CD4-positive, CD25-positive, alpha-beta regulatory T cell (primary cell): Measurements from ENCODE around the gene OSGIN1. TPM values are rescaled to one million over a fixed set of nuclear protein-coding genes. Genes with fewer than 3 reads are reported as not detected.

ENCODE experiments used
- ATAC-seq, 2 donors: fragments of 150-1000 bp; cut with Tn5 transposase; one replicate each; pipeline ENCODE4 v1.10.0; 2021; ENCODE audit warnings: low read depth in 2 of 2, moderate number of reproducible peaks in 2 of 2, moderate library complexity in 1 of 2
- DNase-seq, 3 donors: peaks; one replicate each; pipeline versions ENCODE4 v3.0.0 to v3.0.0-alpha.2; 2012 to 2022; ENCODE audit warnings: mixed read lengths in 1 of 3
- H3K27ac ChIP-seq: one replicate; pipeline ENCODE4 v1.7.0; 2013; ENCODE audit warnings: mild to moderate bottlenecking, low read length; ENCODE audit not compliant: insufficient read depth, poor library complexity, severe bottlenecking
- H3K27me3 ChIP-seq: one replicate; pipeline ENCODE4 v1.7.0; 2013; ENCODE audit warnings: low read length; ENCODE audit not compliant: control insufficient read depth, insufficient read depth
- H3K36me3 ChIP-seq: one replicate; pipeline ENCODE4 v1.7.0; 2013; ENCODE audit warnings: mild to moderate bottlenecking, low read length, moderate library complexity; ENCODE audit not compliant: control insufficient read depth, insufficient read depth
- H3K4me1 ChIP-seq: 2 replicates; pipeline ENCODE4 v1.7.0; 2013; ENCODE audit warnings: mild to moderate bottlenecking, low read length; ENCODE audit not compliant: insufficient read depth, control insufficient read depth, poor library complexity, severe bottlenecking
- H3K4me3 ChIP-seq: one replicate; pipeline ENCODE4 v1.7.0; 2013; ENCODE audit warnings: low read depth, mild to moderate bottlenecking, low read length, moderate library complexity
- H3K9me3 ChIP-seq, 2 experiments: 1 replicate in 1 of 2; 2 replicates in 1 of 2; pipeline ENCODE4 v1.7.0; 2013; ENCODE audit warnings: low read length in 2 of 2, mild to moderate bottlenecking in 1 of 2, moderate library complexity in 1 of 2; ENCODE audit not compliant: control insufficient read depth in 2 of 2
- H3K27ac Mint-ChIP-seq, 3 donors: one replicate each; pipeline ENCODE4 v1.8.0; 2020 to 2022; ENCODE audit warnings: mild to moderate bottlenecking in 3 of 3, mixed read lengths in 3 of 3, moderate library complexity in 2 of 3
- H3K27me3 Mint-ChIP-seq: one replicate; pipeline ENCODE4 v1.8.0; 2022; ENCODE audit warnings: mild to moderate bottlenecking, mixed read lengths
- H3K36me3 Mint-ChIP-seq: one replicate; pipeline ENCODE4 v1.8.0; 2020; ENCODE audit warnings: mixed read lengths
- H3K4me1 Mint-ChIP-seq, 4 donors: one replicate each; pipeline ENCODE4 v1.8.0; 2020 to 2022; ENCODE audit warnings: mixed read lengths in 4 of 4, mild to moderate bottlenecking in 1 of 4
- H3K4me3 Mint-ChIP-seq, 4 donors: one replicate each; pipeline ENCODE4 v1.8.0; 2020 to 2022; ENCODE audit warnings: mild to moderate bottlenecking in 4 of 4, mixed read lengths in 4 of 4, moderate library complexity in 3 of 4
- H3K9me3 Mint-ChIP-seq, 7 donors: one replicate each; pipeline ENCODE4 v1.8.0; 2020 to 2022; ENCODE audit warnings: mixed read lengths in 7 of 7, mild to moderate bottlenecking in 3 of 7, moderate library complexity in 2 of 7
- polyA plus RNA-seq, 4 donors: library from polyadenylated mRNA; unstranded; fragments of 300-500 nt; fragmentation: Illumina TruSeq; gene quantifications; one replicate each; pipeline ENCODE4 v1.2.3, GENCODE V29; 2021
- total RNA-seq: library from RNA; stranded (reverse); gene quantifications from one replicate; pipeline ENCODE4 v1.2.3, GENCODE V29; 2022

OSGIN1 gene
- total and polyA plus RNA-seq, 5 donors from 2014 or later = 0.29 to 0.72 TPM; not detected in 3

- no peaks in the 10 kb centered on the region for H3K9me3 Mint-ChIP-seq
- Histone ChIP-seq H3K9me3 (no peaks in the 10 kb centered on the region), H3K27me3 (no peaks in the 10 kb centered on the region), H3K4me1 (no peaks in the 10 kb centered on the region), H3K27ac (no peak overlapping the region), H3K4me3 (no peak overlapping the region), H3K36me3 (no peaks in the 10 kb centered on the region)
- no peak overlapping the region for H3K27ac Mint-ChIP-seq
- H3K27me3 Mint-ChIP-seq = no peaks in the 10 kb centered on the region
- H3K36me3 Mint-ChIP-seq = no peaks in the 10 kb centered on the region
- peaks cover 0 to 3% (median 1%) of the 10 kb centered on the region in 4 donors for H3K4me1 Mint-ChIP-seq
- H3K4me3 Mint-ChIP-seq = no peak overlapping the region
- no peak for ATAC-seq
- DNase-seq = no peak
These were observed 23.1 kb upstream of the OSGIN1 start for GRCh38 chr16:83929811-83930555.

- no peak for DNase-seq
These were observed 22.1 kb upstream of the OSGIN1 start for GRCh38 chr16:83930730-83931500.

GRCh38 chr16:83931556-83931955 is 21.5 kb upstream of the OSGIN1 start:
- Mint-ChIP-seq H3K9me3 (peaks cover 0 to 3% (median 0%) of the 10 kb centered on the region in 7 donors), H3K27ac (no peak overlapping the region), H3K27me3 (no peaks in the 10 kb centered on the region), H3K4me1 (peaks cover 0 to 5% (median 0%) of the 10 kb centered on the region in 4 donors), H3K36me3 (no peaks in the 10 kb centered on the region), H3K4me3 (no peak overlapping the region)
- DNase-seq = no peak
- Histone ChIP-seq H3K36me3 (no peaks in the 10 kb centered on the region), H3K27ac (no peak overlapping the region), H3K4me3 (no peak overlapping the region), H3K4me1 (no peaks in the 10 kb centered on the region), H3K27me3 (no peaks in the 10 kb centered on the region), H3K9me3 (no peaks in the 10 kb centered on the region)
- ATAC-seq = no peak

More at GRCh38 chr16:83930730-83931500, 22.1 kb upstream of the OSGIN1 start:
- Mint-ChIP-seq H3K36me3 (no peaks in the 10 kb centered on the region), H3K27ac (no peak overlapping the region), H3K27me3 (no peaks in the 10 kb centered on the region), H3K9me3 (peaks cover 0 to 3% (median 0%) of the 10 kb centered on the region in 7 donors), H3K4me1 (peaks cover 0 to 5% (median 0%) of the 10 kb centered on the region in 4 donors), H3K4me3 (no peak overlapping the region)
- Histone ChIP-seq H3K27ac (no peak overlapping the region), H3K4me1 (no peaks in the 10 kb centered on the region), H3K27me3 (no peaks in the 10 kb centered on the region), H3K4me3 (no peak overlapping the region), H3K36me3 (no peaks in the 10 kb centered on the region), H3K9me3 (no peaks in the 10 kb centered on the region)
- no peak for ATAC-seq

- Mint-ChIP-seq H3K36me3 (no peaks in the 10 kb centered on the region), H3K4me1 (peaks cover 0 to 5% (median 0%) of the 10 kb centered on the region in 4 donors), H3K27me3 (no peaks in the 10 kb centered on the region), H3K9me3 (peaks cover 0 to 3% (median 0%) of the 10 kb centered on the region in 7 donors), H3K4me3 (no peak overlapping the region), H3K27ac (no peak overlapping the region)
- Histone ChIP-seq H3K27ac (no peak overlapping the region), H3K4me3 (no peak overlapping the region), H3K27me3 (no peaks in the 10 kb centered on the region), H3K36me3 (no peaks in the 10 kb centered on the region), H3K4me1 (no peaks in the 10 kb centered on the region), H3K9me3 (no peaks in the 10 kb centered on the region)
- DNase-seq (no peak), ATAC-seq (no peak)
These were observed 20.7 kb upstream of the OSGIN1 start for GRCh38 chr16:83932304-83932703.

GRCh38 chr16:83932955-83933673 is 19.9 kb upstream of the OSGIN1 start:
- H3K9me3 Mint-ChIP-seq = peaks cover 0 to 3% (median 0%) of the 10 kb centered on the region in 7 donors
- no peak overlapping the region for H3K4me3 Mint-ChIP-seq
- no peaks in the 10 kb centered on the region for H3K4me1 ChIP-seq
- H3K9me3 ChIP-seq = no peaks in the 10 kb centered on the region
- H3K27ac Mint-ChIP-seq = no peak overlapping the region
- DNase-seq (no peak), ATAC-seq (no peak)
- no peak overlapping the region for H3K4me3 ChIP-seq
- H3K27me3 ChIP-seq = no peaks in the 10 kb centered on the region
- H3K4me1 Mint-ChIP-seq = peaks cover 0 to 5% (median 0%) of the 10 kb centered on the region in 4 donors
- no peaks in the 10 kb centered on the region for H3K36me3 ChIP-seq
- no peaks in the 10 kb centered on the region for H3K36me3 Mint-ChIP-seq
- no peaks in the 10 kb centered on the region for H3K27me3 Mint-ChIP-seq
- H3K27ac ChIP-seq = no peak overlapping the region

- ATAC-seq (no peak), DNase-seq (no peak)
- Mint-ChIP-seq H3K4me1 (peaks cover 0 to 5% (median 2%) of the 10 kb centered on the region in 4 donors), H3K27me3 (no peaks in the 10 kb centered on the region), H3K9me3 (peaks cover 0 to 3% (median 0%) of the 10 kb centered on the region in 7 donors), H3K36me3 (no peaks in the 10 kb centered on the region), H3K4me3 (no peak overlapping the region), H3K27ac (no peak overlapping the region)
- Histone ChIP-seq H3K9me3 (no peaks in the 10 kb centered on the region), H3K27ac (no peak overlapping the region), H3K4me1 (no peaks in the 10 kb centered on the region), H3K4me3 (no peak overlapping the region), H3K27me3 (no peaks in the 10 kb centered on the region), H3K36me3 (no peaks in the 10 kb centered on the region)
These were observed 19.0 kb upstream of the OSGIN1 start for GRCh38 chr16:83933885-83934683.

- Histone ChIP-seq H3K4me1 (no peaks in the 10 kb centered on the region), H3K27me3 (no peaks in the 10 kb centered on the region), H3K36me3 (no peaks in the 10 kb centered on the region), H3K9me3 (no peaks in the 10 kb centered on the region), H3K27ac (no peak overlapping the region), H3K4me3 (no peak overlapping the region)
- Mint-ChIP-seq H3K27ac (no peak overlapping the region), H3K36me3 (no peaks in the 10 kb centered on the region), H3K4me1 (peaks cover 0 to 10% (median 4%) of the 10 kb centered on the region in 4 donors), H3K27me3 (no peaks in the 10 kb centered on the region), H3K9me3 (peaks cover 0 to 3% (median 0%) of the 10 kb centered on the region in 7 donors), H3K4me3 (no peak overlapping the region)
- ATAC-seq (no peak), DNase-seq (no peak)
These were observed 18.4 kb upstream of the OSGIN1 start for GRCh38 chr16:83934684-83934977.
